Esophagus (tissue), 2 donors: ENCODE measurements around the gene SCN8A. TPM values are rescaled to one million over a fixed set of nuclear protein-coding genes. Genes with fewer than 3 reads are reported as not detected.

Experiments
- H3K27ac ChIP-seq, 2 donors: one replicate each; pipeline ENCODE4 v1.5.1; 2013; ENCODE audit warnings: low read depth in 2 of 2, mild to moderate bottlenecking in 2 of 2, inconsistent platforms in 1 of 2, low read length in 1 of 2, moderate library complexity in 1 of 2
- H3K27me3 ChIP-seq, 2 donors: one replicate each; pipeline ENCODE4 v1.6.1; 2013; ENCODE audit warnings: low read length in 2 of 2, control low read depth in 1 of 2, mild to moderate bottlenecking in 1 of 2; ENCODE audit not compliant: insufficient read depth in 2 of 2, control insufficient read depth in 1 of 2
- H3K36me3 ChIP-seq, 2 donors: one replicate each; pipeline ENCODE4 v1.6.1; 2013; ENCODE audit warnings: low read length in 1 of 2; ENCODE audit not compliant: control insufficient read depth in 2 of 2, insufficient read depth in 2 of 2
- H3K4me1 ChIP-seq, 2 donors: one replicate each; pipeline ENCODE4 v1.6.1; 2013; ENCODE audit warnings: low read length in 1 of 2; ENCODE audit not compliant: control insufficient read depth in 2 of 2, insufficient read depth in 2 of 2
- H3K4me3 ChIP-seq, 2 donors: one replicate each; pipeline ENCODE4 v1.5.1; 2013; ENCODE audit warnings: low read length in 2 of 2, mild to moderate bottlenecking in 2 of 2, low read depth in 1 of 2, moderate library complexity in 1 of 2
- H3K9me3 ChIP-seq, 2 donors: one replicate each; pipeline ENCODE4 v1.6.1; 2013; ENCODE audit warnings: mild to moderate bottlenecking in 2 of 2, low read depth in 1 of 2, low read length in 1 of 2, moderate library complexity in 1 of 2; ENCODE audit not compliant: control insufficient read depth in 2 of 2, insufficient read depth in 1 of 2
- WGBS, 2 donors: extraction: QIAGEN DNeasy Blood & Tissue Kit; methylation state at CpG; one replicate each; pipeline ENCODE4 v1.1.7; 2013; 5-methylcytosine and 5-hydroxymethylcytosine counted together
- polyA plus RNA-seq, 2 donors: library from polyadenylated mRNA; stranded (reverse); fragments of 200-250 nt; gene quantifications; one replicate each; pipeline ENCODE4 v1.2.3, GENCODE V29; 2013
- donor health status: healthy with polysubstance abuse.
- donor health status: Bipolar disorder and iron deficiency.

The SCN8A gene
- polyA plus RNA-seq, 2 donors: 0.09 to 0.14 TPM

DNA sequence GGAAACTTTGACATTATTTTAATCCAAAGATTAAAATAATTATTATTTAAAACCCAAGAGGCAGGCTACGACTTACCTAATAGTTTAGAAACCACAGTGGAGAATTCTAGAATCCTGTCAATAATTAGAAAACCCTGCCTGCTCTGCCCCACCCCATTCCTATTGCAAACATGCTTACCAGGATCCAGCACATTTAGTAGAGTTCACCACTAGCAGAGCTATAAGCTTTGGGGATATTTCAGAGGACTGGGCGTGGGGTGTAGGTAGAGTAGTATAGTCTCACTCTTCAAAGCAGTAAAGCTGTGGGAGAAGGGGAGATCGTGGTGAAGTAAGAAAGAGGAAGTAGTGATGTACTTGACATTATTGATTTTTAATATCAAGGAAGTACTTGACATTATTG is 157.2 kb downstream of the SCN8A start:
- no peaks in the 10 kb centered on the region for H3K36me3 ChIP-seq
- WGBS, 2 donors: 67 to 78% methylated on average over 3 of the region's 3 CpGs
- H3K27ac ChIP-seq: no peak overlapping the region
- no peaks in the 10 kb centered on the region for H3K27me3 ChIP-seq
- no peaks in the 10 kb centered on the region for H3K4me1 ChIP-seq
- H3K9me3 ChIP-seq: peaks cover 0 to 2% of the 10 kb centered on the region in 2 donors
- no peak overlapping the region for H3K4me3 ChIP-seq

DNA sequence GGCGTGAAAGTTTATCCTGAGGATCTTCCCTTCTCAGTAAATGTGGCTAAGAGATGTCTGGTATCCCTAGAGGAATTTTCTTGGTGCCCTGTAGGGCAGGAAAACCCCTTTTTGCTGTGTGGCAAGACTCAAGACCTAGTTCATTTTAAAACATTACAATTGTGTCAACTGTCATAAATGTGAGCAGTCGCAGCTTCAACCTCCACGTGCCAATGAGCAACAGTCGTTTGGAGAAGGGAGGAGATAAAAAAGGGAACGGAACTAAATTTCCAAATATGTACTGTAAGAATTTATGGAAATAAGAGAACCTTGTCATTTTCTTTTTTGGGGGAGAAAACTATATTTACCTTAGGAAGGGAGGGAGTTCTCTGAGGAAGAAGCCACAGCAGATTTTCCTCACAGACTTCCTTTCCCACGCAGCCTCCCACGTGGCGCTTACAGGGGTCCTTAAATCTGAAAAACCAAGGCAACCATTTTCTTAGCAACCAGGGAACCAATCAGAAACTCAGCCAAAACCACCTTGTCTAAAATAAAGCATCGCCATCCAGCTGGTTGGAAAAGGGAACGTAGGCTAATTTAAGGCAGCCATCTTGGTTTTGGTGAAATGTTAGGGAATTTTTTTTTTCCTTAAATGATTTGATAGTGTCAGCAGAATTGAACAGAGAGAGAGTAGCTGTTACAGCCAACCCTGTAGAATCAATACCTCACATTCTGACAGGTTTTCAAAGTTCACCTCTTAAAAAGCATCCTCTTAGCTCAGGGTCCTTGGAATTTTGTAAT is 158.4 kb downstream of the SCN8A start:
- WGBS, 2 donors: 85 to 88% methylated on average over 10 of the region's 10 CpGs
- H3K27me3 ChIP-seq: no peaks in the 10 kb centered on the region
- H3K36me3 ChIP-seq: no peaks in the 10 kb centered on the region
- no peaks in the 10 kb centered on the region for H3K4me1 ChIP-seq
- no peak overlapping the region for H3K4me3 ChIP-seq
- no peaks in the 10 kb centered on the region for H3K9me3 ChIP-seq
- no peak overlapping the region for H3K27ac ChIP-seq

DNA sequence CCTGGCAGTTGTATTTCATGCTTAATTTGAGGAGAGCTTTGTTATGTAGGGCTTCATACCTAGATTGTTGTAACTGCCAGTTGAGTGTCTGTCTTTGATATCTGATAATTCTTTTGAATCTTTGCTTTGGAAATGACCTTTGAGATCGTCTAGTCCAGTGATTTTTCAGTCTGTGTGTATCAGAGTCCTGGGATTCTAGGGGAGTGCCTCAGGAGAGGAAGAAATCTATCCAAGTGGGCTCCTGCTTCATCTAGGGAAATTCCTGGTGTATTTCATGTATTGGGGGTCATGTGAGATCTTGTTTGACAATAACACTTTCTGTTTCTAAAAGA is 158.9 kb downstream of the SCN8A start:
- WGBS, 2 donors: 81 to 82% methylated on average over 1 of the region's 1 CpG
- Histone ChIP-seq H3K27me3 (no peaks in the 10 kb centered on the region), H3K9me3 (no peaks in the 10 kb centered on the region), H3K4me3 (no peak overlapping the region), H3K27ac (no peak overlapping the region), H3K36me3 (no peaks in the 10 kb centered on the region), H3K4me1 (no peaks in the 10 kb centered on the region)

DNA sequence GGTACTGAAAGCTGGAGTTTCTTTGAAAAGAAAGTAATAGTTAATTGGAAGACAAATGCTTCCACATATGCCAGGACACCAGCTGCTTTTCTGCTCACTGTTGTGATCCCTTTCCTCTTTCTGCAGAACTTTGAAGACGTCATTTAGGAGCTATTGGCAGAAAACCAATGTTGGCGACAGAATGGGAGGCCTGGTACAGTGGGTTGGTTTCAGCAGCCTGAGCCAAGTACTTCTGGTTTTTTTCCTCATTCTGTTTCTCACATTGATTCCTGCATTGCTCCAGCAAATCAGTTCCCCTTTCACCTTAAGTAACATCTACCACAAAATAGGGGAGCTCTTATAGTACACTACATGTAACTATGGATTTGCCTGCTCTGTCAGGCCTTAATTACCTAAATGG is 160.6 kb downstream of the SCN8A start:
- Histone ChIP-seq H3K4me1 (no peaks in the 10 kb centered on the region), H3K9me3 (no peaks in the 10 kb centered on the region), H3K4me3 (no peak overlapping the region), H3K36me3 (no peaks in the 10 kb centered on the region), H3K27me3 (no peaks in the 10 kb centered on the region), H3K27ac (no peak overlapping the region)
- WGBS, 2 donors: 27 to 32% methylated on average over 2 of the region's 2 CpGs

- no peak overlapping the region for H3K27ac ChIP-seq
Observed at GRCh38 chr12:51752234-51752889, 161.3 kb downstream of the SCN8A start.

GRCh38 chr12:51753980-51754675 is 163.1 kb downstream of the SCN8A start:
- no peaks in the 10 kb centered on the region for H3K9me3 ChIP-seq
- H3K27ac ChIP-seq: no peak overlapping the region
- H3K36me3 ChIP-seq: no peaks in the 10 kb centered on the region
- H3K27me3 ChIP-seq: no peaks in the 10 kb centered on the region
- H3K4me3 ChIP-seq: no peak overlapping the region
- H3K4me1 ChIP-seq: no peaks in the 10 kb centered on the region

More at GRCh38 chr12:51752234-51752889, 161.3 kb downstream of the SCN8A start:
- Histone ChIP-seq H3K36me3 (no peaks in the 10 kb centered on the region), H3K9me3 (no peaks in the 10 kb centered on the region), H3K27me3 (no peaks in the 10 kb centered on the region), H3K4me1 (no peaks in the 10 kb centered on the region), H3K4me3 (no peak overlapping the region)
- WGBS, 2 donors: 45 to 46% methylated on average over 2 of the region's 2 CpGs

- WGBS, 2 donors: 81 to 90% methylated on average over 2 of the region's 2 CpGs
- Histone ChIP-seq H3K27me3 (no peaks in the 10 kb centered on the region), H3K9me3 (no peaks in the 10 kb centered on the region), H3K4me3 (no peak overlapping the region), H3K4me1 (no peaks in the 10 kb centered on the region), H3K36me3 (no peaks in the 10 kb centered on the region), H3K27ac (no peak overlapping the region)
Observed at GRCh38 chr12:51755251-51755650, 164.2 kb downstream of the SCN8A start.

- no peak overlapping the region for H3K27ac ChIP-seq
- H3K9me3 ChIP-seq: no peaks in the 10 kb centered on the region
- H3K4me3 ChIP-seq: no peak overlapping the region
- H3K36me3 ChIP-seq: no peaks in the 10 kb centered on the region
- no peaks in the 10 kb centered on the region for H3K27me3 ChIP-seq
- H3K4me1 ChIP-seq: no peaks in the 10 kb centered on the region
Observed at GRCh38 chr12:51759175-51759574, 168.1 kb downstream of the SCN8A start.

- Histone ChIP-seq H3K27me3 (no peaks in the 10 kb centered on the region), H3K4me1 (no peaks in the 10 kb centered on the region), H3K27ac (no peak overlapping the region), H3K9me3 (no peaks in the 10 kb centered on the region), H3K36me3 (no peaks in the 10 kb centered on the region), H3K4me3 (no peak overlapping the region)
Observed at GRCh38 chr12:51759695-51760094, 168.7 kb downstream of the SCN8A start.
